Ishikawa (cell line): ENCODE data around the gene DECR2.

Experiments
- CEBPB ChIP-seq: IDR thresholded peaks from 2 replicates; pipeline ENCODE4 v1.6.1; 2012
- CREB1 ChIP-seq: IDR thresholded peaks from 2 replicates; pipeline ENCODE4 v1.6.1; 2012; ENCODE audit warnings: low read depth
- EGR1 ChIP-seq: IDR thresholded peaks from 2 replicates; pipeline ENCODE4 v1.6.1; 2012
- EP300 ChIP-seq: IDR thresholded peaks from 2 replicates; pipeline ENCODE4 v1.6.1; 2012; ENCODE audit warnings: borderline replicate concordance
- FOXM1 ChIP-seq: IDR thresholded peaks from 2 replicates; pipeline ENCODE4 v1.6.1; 2012; ENCODE audit warnings: low read depth, borderline replicate concordance
- NFIC ChIP-seq: IDR thresholded peaks from 2 replicates; pipeline ENCODE4 v1.6.1; 2012
- RAD21 ChIP-seq: IDR thresholded peaks from 2 replicates; pipeline ENCODE4 v1.6.1; 2012; ENCODE audit warnings: low read depth
- REST ChIP-seq: IDR thresholded peaks from 2 replicates; pipeline ENCODE4 v1.6.1; 2012; ENCODE audit warnings: low read depth, mild to moderate bottlenecking
- TAF1 ChIP-seq: IDR thresholded peaks from 2 replicates; pipeline ENCODE4 v1.6.1; 2012; ENCODE audit warnings: low read depth, mild to moderate bottlenecking
- TCF12 ChIP-seq: IDR thresholded peaks from 2 replicates; pipeline ENCODE4 v1.6.1; 2012; ENCODE audit warnings: low read depth
- TEAD4 ChIP-seq: IDR thresholded peaks from 2 replicates; pipeline ENCODE4 v1.6.1; 2012
- YY1 ChIP-seq: IDR thresholded peaks from 2 replicates; pipeline ENCODE4 v1.6.1; 2012; ENCODE audit warnings: low read depth
- ZBTB7A ChIP-seq: IDR thresholded peaks from 2 replicates; pipeline ENCODE4 v1.6.1; 2012; ENCODE audit warnings: low read depth
- TF ChIP-seq, protein P1 (sequence below): IDR thresholded peaks from 2 replicates; pipeline ENCODE4 v1.6.1; 2012
- TF ChIP-seq, protein P2 (sequence below): IDR thresholded peaks from 2 replicates; pipeline ENCODE4 v1.6.1; 2012

DECR2 gene

DNA sequence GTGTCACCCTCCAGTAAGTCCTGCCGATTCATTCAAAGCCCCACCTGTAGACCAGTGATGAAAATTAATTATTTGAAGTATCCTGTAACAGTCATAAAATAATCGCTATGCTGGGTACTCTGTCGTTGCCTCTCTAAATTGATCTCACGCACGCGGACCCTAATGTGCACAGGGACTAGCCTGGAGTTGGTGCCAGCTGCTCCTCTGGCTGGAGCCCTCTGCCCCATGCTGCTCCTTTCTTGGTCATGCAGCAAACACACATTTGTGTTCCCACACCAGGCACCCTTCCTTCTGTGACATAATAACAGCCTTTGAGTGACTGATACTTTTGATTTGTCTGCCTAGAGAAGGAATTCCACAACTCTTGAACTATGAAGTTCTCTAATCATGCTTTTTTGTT is 39.8 kb downstream of the DECR2 start:
- TF ChIP-seq YY1 (no peak), TEAD4 (no peak), RAD21 (no peak)
- TF ChIP-seq, protein P1, sequence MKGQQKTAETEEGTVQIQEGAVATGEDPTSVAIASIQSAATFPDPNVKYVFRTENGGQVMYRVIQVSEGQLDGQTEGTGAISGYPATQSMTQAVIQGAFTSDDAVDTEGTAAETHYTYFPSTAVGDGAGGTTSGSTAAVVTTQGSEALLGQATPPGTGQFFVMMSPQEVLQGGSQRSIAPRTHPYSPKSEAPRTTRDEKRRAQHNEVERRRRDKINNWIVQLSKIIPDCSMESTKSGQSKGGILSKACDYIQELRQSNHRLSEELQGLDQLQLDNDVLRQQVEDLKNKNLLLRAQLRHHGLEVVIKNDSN, result no peak

GRCh38 chr16:442976-443375 is 41.3 kb downstream of the DECR2 start:
- TF ChIP-seq ZBTB7A (no peak), EGR1 (no peak), YY1 (no peak), TAF1 (no peak), CEBPB (no peak), FOXM1 (no peak), TEAD4 (no peak), RAD21 (no peak), TCF12 (no peak), REST (no peak), NFIC (no peak), EP300 (no peak), CREB1 (no peak)
- TF ChIP-seq, protein P1, result no peak
- TF ChIP-seq, protein P2, sequence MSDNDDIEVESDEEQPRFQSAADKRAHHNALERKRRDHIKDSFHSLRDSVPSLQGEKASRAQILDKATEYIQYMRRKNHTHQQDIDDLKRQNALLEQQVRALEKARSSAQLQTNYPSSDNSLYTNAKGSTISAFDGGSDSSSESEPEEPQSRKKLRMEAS, result no peak

DNA sequence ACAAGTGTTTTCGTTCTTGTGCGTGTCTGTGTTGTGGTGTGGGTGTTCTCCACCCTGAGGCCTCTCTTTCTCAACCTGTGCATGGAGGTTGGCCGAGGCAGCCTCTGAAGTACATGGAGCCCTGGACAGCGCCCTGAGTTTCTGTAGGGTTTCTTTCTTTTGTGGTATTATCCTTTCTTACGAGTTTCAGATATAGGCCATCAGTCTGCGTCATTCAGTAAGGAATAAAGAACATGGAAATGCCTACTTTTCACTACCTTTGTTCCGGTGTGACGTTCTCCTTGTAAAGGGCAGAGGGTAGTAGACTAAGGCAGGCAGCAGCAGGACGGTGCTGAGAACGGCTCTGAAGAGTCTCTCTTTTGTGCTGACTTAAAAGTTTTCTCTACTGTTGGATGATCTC is 42.3 kb downstream of the DECR2 start:
- TF ChIP-seq, protein P1, result no peak
- no peak for TF ChIP-seq TAF1
- no peak for TF ChIP-seq CREB1
- TF ChIP-seq RAD21, result no peak
- TF ChIP-seq, protein P2, result no peak
- TF ChIP-seq EP300, result no peak
- no peak for TF ChIP-seq NFIC
- TF ChIP-seq TEAD4, result no peak
- TF ChIP-seq CEBPB, result no peak
- no peak for TF ChIP-seq YY1
- TF ChIP-seq ZBTB7A, result no peak

DNA sequence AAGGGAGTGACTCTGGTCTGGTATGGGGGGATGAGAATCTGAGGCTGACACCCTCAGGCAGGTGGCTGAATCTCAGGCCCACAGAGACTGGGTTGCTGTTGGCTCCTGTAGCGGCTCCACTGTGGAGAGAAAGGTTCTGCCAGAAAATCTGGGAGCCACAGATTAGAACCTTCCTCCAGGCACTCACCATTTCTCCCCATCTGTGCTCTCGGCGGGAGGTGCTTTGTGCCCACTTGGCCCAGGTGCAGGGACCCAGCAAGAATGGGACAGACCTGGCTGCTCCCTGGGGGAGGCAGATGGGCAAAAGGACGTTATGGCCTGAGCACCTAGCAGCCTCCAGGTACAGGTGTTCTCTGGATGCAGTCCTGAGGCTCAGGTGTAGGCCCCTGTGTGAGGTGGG is 43.9 kb downstream of the DECR2 start:
- TF ChIP-seq NFIC (no peak), REST (no peak), YY1 (no peak), ZBTB7A (no peak), CEBPB (no peak), TCF12 (no peak), TEAD4 (no peak), FOXM1 (no peak), EGR1 (no peak), EP300 (no peak), CREB1 (no peak), TAF1 (no peak), RAD21 (no peak)
- TF ChIP-seq, protein P2, result no peak
- TF ChIP-seq, protein P1, result no peak

GRCh38 chr16:450385-450784 is 48.7 kb downstream of the DECR2 start:
- TF ChIP-seq NFIC (no peak), TEAD4 (no peak), TCF12 (no peak), RAD21 (no peak), TAF1 (no peak), FOXM1 (no peak), CEBPB (no peak), ZBTB7A (no peak), EGR1 (no peak), REST (no peak), EP300 (no peak)
